ENCODE data around the gene EDARADD.

DNA sequence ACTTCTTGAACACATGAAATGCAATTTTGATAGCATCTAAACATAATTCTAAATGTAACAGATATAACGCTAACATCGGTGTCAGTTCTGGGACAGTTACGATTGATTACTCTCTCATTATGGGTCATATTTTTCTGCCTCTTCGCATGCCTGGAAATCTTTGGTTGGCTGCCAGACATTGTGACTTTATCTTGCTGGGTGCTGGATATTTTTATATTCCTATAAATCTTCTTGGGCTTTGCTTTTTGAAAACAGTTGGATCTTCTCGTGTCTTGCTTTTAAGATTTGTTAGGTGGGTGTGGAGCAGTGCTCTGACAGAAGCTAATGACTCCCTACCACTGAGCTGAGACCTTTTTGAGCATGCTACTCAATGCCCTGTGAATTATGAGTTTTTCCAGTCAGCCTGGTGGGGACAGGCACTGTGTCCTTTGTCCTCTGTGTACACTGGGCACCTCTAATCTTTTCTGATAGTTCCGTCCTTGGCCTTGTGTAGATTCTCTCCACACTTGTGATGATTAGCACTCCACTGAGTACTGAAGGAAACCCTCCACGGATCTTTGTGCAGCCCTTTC, 28.0 kb upstream of the EDARADD start:
- TF ChIP-seq GATA3 (IDR thresholded peaks at IDR 0.05; ENCODE audit: low read depth, low read length): no peak
- no peak for TF ChIP-seq GATA2 (IDR thresholded peaks at IDR 0.05; ENCODE audit: low read depth, low read length)

Data from SH-SY5Y (cell line).